GM21447 (cell line): ENCODE measurements around the gene SNX33.
"Not testable (repeated sequence)": the region's sequence is repeated elsewhere in the genome, so short reads cannot be mapped to it uniquely, and the experiment has no call there.

Experiments used
- ATAC-seq: cut with Tn5 transposase; IDR thresholded peaks from one replicate; pipeline ENCODE4 v1.9.1; 2021; ENCODE audit not compliant: unreplicated experiment

The SNX33 gene, protein sequence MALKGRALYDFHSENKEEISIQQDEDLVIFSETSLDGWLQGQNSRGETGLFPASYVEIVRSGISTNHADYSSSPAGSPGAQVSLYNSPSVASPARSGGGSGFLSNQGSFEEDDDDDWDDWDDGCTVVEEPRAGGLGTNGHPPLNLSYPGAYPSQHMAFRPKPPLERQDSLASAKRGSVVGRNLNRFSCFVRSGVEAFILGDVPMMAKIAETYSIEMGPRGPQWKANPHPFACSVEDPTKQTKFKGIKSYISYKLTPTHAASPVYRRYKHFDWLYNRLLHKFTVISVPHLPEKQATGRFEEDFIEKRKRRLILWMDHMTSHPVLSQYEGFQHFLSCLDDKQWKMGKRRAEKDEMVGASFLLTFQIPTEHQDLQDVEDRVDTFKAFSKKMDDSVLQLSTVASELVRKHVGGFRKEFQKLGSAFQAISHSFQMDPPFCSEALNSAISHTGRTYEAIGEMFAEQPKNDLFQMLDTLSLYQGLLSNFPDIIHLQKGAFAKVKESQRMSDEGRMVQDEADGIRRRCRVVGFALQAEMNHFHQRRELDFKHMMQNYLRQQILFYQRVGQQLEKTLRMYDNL

DNA sequence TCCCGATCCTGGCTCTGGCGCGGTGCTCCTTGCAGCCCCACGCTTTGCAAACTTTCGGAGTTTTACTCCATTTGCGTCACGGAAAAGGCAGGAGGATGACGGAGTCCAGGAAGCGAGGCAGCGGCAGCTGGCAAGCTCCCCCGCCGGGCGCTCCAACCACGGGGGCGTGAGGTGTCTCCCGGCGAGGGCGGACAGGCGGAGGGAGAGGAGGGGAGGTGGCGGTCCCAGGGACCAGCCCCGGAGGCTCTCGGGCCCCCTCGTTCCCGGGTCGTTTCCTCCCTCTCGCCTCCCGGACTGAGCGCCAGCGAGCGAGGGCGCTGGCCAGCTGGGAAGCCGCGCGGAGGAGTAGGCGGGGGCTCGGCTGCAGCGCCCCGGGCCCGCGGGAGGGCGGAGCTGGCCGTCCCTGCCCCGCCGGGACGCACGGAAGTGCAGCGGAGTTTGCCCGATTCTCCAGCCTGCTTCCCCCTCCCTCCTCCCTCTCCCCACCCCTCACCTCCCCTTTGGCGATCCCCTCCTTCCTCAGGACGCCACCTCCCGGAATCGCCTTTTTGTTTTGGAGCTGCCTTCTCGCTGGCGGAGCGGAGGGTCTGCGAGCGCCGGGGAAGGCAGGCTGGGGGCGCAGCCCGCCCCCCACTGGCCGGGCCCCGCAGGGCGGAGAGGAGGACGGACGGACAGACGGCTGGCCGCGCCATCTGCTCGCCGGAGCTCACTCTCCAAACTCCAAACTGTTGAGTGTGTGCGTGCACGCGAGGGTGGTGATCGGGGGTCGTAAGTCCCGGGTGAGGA is at the start of gene SNX33:
SNX33 (plus strand) TSS at position 543 of the 786 bp plus-strand sequence. CDS start 1,191 bp downstream, outside the sequence.
- ATAC-seq, result no peak

DNA sequence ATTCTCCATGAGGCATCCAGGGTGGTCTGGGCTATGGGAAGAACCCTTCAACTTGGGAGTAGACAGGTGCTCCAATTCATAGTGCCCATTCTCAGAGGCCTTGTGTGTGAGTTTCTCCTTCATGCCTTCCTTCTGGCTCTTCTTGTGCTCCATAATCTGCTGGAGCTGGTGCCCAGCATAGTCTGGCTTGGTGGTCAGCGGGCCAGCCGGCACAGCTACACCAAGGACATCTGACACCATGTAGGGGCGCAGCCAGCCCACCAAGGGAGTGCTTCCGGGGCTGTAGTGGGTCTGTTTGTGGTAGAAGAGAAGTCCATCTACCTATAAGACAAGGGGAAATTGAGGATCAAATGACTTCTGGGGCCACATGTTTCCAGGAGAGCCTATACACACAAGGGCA is 49.4 kb upstream of the SNX33 start:
- no peak for ATAC-seq

DNA sequence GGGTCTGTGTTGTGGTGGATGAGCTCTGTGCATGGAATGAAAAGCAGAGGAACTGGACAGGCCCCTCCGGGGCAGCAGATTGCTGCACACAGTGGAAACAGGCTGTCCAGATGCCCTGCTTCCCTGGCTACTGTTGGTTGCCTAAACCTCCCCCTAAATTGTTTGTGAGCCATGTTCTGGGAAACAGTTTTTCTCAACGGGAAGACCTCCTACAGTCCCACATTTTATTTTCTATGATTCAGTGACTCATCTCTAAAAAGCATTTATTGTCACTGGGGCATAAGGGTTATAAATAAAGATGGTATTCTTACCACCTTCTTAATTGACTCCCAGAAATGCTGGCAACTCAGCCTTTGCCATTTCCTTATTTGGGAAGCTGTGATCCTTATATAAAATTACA is 48.3 kb upstream of the SNX33 start:
- ATAC-seq, result no peak

DNA sequence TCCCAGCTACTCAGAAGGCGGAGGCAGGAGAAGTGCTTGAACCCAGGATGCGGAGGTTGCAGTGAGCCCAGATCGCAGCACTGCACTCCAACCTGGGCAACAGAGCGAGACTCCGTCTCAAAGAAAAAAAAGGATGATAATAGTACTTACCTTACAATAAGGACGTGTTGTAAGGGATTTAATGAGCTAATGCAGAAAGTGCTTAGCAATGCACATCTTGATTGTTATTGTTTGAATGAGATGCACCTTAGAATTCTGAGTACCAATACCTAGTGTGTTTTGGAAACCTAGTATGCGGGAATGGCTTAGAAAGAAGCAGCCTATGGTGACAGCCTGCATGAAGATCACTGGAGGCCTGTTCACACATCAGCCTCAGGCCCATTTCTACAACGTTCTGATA is 41.7 kb upstream of the SNX33 start:
- ATAC-seq, result no peak

DNA sequence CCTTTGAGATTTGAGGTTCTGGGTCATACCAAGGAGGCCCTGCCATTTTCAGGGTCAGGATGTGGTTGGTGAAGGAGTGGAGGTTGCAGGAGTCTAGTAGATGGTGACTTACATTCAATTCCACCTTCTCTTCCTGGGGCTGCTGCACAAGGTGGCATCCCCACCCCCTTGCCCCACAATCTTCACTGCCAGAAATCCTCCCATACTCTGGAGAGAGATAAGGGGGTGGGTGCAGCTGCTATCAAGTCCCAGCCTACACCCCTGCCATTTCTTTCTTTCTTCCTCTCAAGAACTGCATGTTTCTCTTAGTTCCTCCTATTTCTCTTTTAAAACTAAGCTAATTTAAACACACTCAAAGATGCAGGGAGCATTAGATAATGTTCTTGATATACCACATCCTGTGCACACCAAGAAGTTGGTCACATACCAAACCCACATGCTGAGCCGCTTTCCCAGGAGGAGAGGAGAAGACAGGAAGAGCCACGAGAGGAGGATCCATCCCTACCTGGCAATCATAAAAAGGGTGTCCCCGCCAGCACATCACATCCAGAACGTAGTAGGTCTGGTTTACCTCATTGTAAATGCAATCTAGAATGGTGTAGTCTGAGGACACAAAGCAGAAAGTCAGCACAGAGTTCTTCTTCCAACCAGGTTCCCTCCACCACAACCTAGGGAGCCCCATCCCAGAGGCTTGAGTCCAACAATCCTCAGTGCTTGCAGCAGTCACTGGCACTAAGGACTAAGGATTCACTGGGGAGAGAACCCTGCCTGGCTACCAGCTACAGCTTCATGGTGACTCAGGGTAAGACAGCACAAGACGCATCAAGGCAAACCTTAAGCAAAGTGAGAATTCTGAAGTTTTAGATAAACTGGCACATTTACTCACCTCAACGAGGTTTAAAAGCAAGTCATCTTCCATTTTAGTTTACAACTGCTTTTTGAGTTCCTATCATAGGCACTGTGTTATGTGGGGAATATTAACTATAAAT is 40.7 kb upstream of the SNX33 start:
- no peak for ATAC-seq

DNA sequence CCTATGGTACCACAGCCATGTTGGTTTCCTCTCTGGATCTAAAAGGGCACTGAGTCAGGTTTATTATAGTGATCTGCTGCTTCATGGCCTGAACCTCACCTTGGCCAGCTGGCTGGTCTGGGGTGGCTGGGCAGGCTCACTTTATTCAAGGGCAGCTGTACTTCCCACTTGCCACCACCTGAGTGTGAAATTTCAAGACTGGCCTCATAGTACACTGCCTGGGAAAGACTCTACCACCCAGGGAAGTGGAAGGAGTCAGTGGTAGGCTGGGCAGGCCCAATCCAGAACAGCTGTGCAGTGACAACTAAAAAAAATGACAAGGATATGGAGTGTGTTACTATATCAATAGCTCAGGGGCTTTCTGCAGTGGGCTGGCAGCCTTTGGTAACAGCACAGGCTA is 30.9 kb upstream of the SNX33 start:
- ATAC-seq, result no peak

DNA sequence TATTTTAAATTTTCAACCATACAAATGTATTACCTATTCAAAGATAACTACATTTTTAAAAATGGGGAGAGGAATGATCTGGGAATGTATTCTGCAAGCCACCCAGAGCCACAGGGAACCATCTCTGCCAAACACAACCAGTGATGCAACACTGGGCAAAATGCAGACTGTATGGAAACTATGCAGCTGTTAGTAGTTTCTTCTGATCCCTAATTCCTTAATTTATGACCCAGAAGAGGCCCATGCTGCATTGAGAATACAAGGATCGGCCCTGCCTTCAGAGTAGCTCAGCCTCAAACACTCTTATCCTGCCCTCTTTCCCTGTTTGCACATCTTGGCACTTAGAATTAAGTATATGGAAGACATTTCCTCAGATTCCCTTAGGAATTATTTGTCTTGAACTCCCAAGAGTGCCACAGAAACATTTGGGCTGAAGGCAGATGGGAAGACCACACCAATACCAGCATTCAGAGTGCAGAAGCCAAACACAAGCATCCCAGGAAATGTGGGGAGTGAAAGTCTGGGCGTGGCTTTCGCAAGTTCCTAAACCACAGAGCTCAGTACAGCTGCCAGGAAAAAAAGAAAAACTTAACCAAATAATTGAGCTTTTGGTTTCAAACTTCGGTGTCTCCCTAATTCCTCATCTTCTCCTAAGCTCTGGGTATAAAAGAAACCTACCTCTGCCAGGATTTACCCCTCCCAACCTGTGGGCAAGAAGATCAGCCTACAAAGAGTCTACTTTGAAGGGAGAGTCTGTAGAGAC is 27.5 kb upstream of the SNX33 start:
- no peak for ATAC-seq

DNA sequence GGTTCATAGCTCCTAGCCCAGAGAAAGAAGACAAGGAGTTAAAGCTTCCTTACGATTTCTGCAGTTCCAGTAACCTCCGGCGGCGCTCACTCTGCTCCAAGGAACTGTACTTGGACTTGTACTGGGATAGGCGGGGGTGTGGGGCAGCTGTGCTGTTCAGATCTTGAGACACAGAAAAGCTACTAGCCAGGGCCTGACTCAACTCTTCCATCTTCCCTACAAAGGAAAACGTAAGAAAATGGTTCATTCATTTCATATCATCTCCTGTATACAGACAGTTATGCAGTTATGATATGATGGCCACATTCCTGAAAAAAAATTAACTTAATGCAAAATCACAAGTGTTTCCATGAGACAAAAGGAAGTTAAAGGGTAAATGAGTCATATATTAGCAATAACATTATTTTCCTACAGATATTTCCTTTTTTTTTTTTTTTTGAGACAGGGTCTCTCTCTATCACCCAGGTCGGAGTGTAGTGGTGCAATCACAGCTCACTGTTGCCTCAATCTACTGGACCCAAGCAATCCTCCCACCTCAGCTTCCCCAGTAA is 26.8 kb upstream of the SNX33 start:
- ATAC-seq, result no peak

DNA sequence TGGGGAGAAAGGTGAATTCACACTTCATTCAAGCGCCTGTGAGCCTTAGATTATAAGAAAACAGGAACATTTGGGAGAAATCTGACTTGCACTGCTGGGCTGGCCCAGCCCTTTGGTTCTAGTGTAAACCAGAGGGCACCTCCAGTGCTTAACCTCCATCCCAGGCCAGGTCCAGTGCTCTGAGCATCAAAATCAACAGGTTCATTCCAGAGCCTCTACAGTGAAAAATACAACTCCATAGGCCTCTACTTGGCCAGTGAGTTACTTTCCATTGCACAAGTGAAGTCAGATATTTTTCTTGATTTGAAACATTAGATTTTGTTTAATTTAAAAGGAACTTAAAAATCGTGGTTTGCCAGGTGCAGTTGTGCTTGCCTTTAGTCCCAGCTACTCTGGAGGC is 25.2 kb upstream of the SNX33 start:
- no peak for ATAC-seq

DNA sequence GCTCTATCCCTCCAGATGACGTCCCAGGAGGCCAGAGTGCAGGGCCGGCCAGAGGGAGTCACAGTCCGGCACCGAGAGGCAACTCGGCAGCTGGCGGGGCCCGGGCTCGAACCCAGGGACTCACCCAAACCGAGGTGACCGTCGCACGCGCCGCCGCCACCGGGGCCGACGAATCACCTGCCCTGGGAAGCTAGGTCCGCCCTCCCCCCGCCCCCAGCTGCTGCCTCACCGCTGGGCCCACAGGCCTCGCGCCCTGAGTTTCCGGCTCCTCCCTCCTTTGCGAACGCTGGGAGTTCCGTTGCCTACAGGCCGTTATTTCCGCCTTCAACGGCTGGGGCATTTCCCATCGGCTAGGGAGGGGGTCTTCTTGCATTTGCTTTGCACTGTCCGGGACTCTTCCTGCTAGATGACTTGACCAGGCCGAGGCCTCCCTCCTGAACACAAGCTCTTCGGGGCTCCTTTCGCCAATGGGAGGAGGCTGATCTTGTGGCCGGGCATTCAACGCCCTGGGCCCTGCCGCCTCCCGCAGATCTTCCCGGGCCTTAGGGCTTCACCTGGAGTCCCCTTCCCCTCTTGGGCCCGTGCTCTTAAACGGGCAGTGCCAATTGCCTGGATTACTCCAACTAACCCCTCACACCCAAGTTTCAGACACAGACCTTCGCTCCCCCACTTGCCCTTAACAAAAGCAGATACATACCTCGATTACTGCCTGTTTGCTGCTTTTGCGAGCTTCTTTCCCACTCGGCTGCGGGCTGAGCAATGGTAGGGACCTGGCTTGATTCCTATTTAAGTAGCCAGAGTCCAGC is 22.0 kb upstream of the SNX33 start, which contains the start of gene SNUPN:
SNUPN (minus strand) TSS at position 184 of the 806 bp plus-strand sequence. CDS start 4,674 bp downstream, outside the sequence.
- ATAC-seq, result peak; percentile 85

DNA sequence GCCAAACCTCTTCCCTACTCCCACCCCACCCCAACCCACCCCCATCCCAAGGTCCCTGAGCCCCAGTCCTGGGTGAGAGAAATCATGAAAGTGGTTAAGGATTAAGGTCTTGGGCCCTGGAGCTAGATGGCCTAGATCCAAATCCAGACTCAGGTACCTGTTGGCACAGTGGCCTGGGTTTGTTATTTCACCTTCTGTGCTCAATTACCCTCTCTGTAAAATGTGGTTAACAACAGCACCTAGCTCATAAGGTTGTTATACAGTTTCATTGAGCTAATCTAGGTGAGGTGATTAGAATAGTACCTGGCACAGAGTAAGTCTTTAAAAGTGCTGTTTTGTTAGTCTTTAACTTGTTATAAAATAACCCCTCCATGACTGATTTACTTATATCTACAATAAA is 15.8 kb upstream of the SNX33 start:
- no peak for ATAC-seq

DNA sequence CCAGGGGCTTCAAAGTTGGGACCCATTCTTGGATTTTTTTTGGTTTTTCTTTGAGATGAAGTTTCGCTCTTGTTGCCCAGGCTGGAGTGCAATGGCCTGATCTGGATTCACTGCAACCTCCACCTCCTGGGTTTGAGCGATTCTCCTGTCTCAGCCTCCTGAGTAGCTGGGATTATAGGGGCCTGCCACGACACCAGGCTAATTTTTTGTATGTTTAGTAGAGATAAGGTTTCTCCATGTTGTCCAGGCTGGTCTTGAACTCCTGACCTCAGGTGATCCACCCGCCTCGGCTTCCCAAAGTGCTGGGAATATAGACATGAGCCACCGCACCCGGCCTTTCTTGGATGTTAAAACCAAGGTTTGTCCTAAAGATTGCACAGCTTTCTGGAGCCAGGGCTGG is 13.8 kb upstream of the SNX33 start:
- ATAC-seq, result not testable (repeated sequence)

DNA sequence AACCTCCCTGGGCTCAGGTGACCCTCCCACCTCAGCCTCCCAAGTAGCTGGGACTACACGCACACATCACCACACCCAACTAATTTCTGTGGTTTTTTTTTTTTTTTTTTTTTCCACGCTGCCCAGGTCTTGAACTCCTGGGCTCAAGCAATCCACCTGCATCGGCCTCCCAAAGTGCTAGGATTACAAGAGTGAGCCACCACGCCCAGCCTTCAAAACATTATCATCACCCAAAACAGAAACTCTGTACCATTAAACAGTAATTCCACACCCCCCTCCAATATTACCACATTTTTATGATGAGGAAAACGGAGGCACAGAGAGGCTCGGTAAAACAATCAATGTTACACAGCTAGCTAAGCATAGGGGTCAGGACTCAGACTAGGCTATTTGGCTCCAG is 11.7 kb upstream of the SNX33 start:
- no peak for ATAC-seq

DNA sequence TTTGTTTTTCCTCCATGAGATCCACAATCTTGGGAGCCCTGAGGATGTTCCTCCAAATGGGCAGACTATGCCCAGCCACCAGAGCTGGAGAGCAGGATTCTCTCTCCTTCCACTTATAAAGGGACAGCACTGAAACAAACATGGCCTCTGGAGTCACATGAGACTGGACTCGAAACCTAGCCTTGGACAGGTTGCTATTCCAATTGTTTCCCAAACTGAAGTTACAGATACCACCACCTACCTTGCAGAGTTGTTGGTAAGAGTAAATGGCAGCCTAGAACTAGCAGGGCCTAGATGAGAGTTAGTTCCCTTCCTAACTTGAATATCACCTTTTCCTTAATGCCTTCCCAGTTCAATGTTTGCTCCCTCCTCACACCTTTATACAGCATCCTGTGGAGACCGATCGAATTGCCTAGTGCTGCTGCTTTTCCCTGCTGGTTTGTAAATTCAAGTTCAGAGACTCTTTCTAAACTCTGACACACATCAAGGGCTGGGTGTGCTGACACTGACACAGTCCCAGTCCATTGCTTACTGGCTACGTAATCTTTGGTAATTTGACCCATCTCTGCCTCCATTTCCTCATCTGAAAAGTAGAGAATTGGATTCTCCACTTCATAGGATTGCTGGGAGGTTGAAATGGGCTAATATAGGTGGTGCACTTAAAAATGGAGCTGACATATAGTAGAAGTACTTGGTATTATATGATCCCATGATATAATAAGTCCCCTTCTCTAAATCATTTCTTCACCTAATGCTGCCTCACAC is 10.3 kb upstream of the SNX33 start:
- no peak for ATAC-seq

DNA sequence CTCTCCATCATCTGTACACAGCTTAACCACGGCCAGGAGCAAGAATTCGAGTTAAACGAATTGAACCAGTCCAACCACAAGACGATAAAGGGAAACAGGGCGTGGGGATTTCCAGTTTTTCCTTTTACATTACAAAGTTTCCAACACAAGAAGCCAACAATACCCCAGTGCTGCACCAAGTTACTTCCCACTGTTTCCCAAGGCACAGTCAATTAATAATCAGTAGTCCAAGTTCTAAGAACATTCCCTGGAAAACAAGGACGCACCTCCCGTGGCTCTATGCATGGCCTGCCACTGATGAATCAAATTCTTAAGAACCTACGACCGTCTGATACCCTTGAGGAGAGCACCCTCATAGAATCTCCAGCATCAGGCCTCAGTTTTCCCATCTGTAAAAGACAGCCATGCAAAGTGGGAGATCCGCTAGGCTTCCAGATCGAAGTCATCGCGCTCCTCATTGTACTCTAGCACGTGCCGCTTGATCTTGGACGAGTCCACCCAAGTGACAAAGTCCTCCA is 8.5 kb upstream of the SNX33 start:
- no peak for ATAC-seq

DNA sequence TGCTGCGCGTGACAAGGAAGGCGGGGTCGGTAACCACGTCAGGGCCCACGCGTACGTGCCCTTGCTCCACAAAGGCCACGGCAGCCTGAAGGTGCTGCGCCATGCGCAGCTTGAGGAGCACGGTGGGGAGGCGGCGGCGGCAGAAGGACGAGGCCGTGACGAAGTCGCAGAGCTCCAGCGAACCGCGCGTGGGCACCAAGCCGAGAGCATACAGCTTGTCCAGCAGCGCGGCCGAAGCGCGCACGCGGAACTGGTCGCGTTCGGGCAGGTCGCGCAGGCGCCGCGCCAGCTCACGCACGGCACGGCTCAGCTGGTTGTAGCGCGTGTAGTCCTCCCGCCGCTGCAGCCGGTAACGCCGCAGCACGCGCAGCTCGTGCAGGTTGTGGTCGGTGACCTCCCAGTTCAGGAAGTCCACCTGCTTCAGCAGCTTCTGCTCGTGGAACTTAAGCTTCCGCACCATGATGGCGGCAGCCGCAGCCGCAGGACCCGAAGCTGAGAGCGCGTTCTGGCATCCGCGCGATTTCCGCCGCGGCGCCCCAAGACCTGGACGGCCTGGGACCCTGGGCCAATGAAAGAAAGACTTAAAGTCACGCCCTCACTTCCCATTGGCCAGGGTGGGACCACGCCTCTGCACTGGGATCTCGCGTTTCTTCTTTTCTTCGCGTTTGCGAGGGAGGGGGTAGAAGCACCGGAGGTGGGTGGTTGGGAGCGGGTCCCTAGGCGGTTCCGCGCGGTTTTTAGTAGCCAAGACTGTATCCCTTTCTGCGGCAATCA is 7.8 kb upstream of the SNX33 start, which contains the start of gene IMP3:
IMP3 (minus strand) TSS at position 516 of the 774 bp plus-strand sequence; CDS start at position 460, 56 bp downstream.
- ATAC-seq, result peak; percentile 87
